ENCODE data around the gene COL4A2.

- TF ChIP-seq, protein P1, sequence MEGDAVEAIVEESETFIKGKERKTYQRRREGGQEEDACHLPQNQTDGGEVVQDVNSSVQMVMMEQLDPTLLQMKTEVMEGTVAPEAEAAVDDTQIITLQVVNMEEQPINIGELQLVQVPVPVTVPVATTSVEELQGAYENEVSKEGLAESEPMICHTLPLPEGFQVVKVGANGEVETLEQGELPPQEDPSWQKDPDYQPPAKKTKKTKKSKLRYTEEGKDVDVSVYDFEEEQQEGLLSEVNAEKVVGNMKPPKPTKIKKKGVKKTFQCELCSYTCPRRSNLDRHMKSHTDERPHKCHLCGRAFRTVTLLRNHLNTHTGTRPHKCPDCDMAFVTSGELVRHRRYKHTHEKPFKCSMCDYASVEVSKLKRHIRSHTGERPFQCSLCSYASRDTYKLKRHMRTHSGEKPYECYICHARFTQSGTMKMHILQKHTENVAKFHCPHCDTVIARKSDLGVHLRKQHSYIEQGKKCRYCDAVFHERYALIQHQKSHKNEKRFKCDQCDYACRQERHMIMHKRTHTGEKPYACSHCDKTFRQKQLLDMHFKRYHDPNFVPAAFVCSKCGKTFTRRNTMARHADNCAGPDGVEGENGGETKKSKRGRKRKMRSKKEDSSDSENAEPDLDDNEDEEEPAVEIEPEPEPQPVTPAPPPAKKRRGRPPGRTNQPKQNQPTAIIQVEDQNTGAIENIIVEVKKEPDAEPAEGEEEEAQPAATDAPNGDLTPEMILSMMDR (conservative IDR thresholded peaks at IDR 0.05; ENCODE audit: low read depth, low read length) = no peak
- TF ChIP-seq EZH2 (IDR thresholded peaks at IDR 0.05; ENCODE audit: low read length, unreplicated experiment) (no peak), EZH2phosphoT487 (IDR thresholded peaks at IDR 0.05; ENCODE audit: borderline replicate concordance, low read length) (no peak)
These were observed 15.8 kb upstream of the COL4A2 start for GRCh38 chr13:110291286-110291685.
